Panc1 (cell line): ENCODE measurements around the gene PGLYRP2. TPM values are rescaled to one million over a fixed set of nuclear protein-coding genes. Genes with fewer than 3 reads are reported as not detected.

Experiments used
- ATAC-seq: fragments of 200-7000 bp; cut with Tn5 transposase; 2 replicates; pipeline ENCODE4 v1.9.1; 2020; ENCODE audit warnings: mild to moderate bottlenecking, moderate library complexity
- BruUV-seq: library from RNA; stranded (reverse); fragments of 400-500 nt; replicated peaks from 2 replicates; lab custom pipeline; 2021; lab: Mats Ljungman, UMichigan
- CTCF ChIA-PET: fragments of 300-600 bp; sonication (Branson Sonifier 250); formaldehyde crosslinking; loops from one replicate; lab custom pipeline; 2022; ENCODE audit warnings: antibody characterized with exemption; lab: Charles Lee
- POLR2A ChIA-PET: fragments of 300-600 bp; sonication (Branson Sonifier 250); formaldehyde crosslinking; loops from one replicate; lab custom pipeline; 2022; ENCODE audit warnings: antibody characterized with exemption; lab: Charles Lee
- DNase-seq: peaks from one replicate; pipeline ENCODE4 v3.0.0-alpha.2; 2010; ENCODE audit warnings: low read depth, low spot score
- H3K27ac ChIP-seq: 2 replicates; pipeline ENCODE4 v1.5.1; 2011; ENCODE audit warnings: mild to moderate bottlenecking, low read length, inconsistent platforms
- H3K27me3 ChIP-seq: fragments of 200-500 bp; sonication (Bioruptor generic); 2 replicates; pipeline ENCODE4 v1.6.0; 2014; ENCODE audit warnings: low read length, inconsistent platforms; ENCODE audit not compliant: control insufficient read depth, insufficient read depth
- H3K36me3 ChIP-seq: fragments of 200-500 bp; sonication (Bioruptor generic); 2 replicates; pipeline ENCODE4 v1.5.1; 2014; ENCODE audit warnings: inconsistent platforms, mild to moderate bottlenecking, low read length, moderate library complexity; ENCODE audit not compliant: control insufficient read depth, insufficient read depth
- H3K4me1 ChIP-seq: 2 replicates; pipeline ENCODE4 v1.5.1; 2011; ENCODE audit warnings: inconsistent platforms, mild to moderate bottlenecking, low read length, moderate library complexity; ENCODE audit not compliant: control insufficient read depth, insufficient read depth
- H3K4me3 ChIP-seq, 2 experiments: 2 replicates each; pipeline ENCODE4 v1.5.1; 2011 to 2012; ENCODE audit warnings: low read depth in 2 of 2, low read length in 2 of 2, mild to moderate bottlenecking in 2 of 2, inconsistent platforms in 1 of 2, moderate library complexity in 1 of 2
- H3K9me3 ChIP-seq: fragments of 200-500 bp; sonication (Bioruptor generic); 2 replicates; pipeline ENCODE4 v1.5.1; 2014; ENCODE audit warnings: low read depth, mild to moderate bottlenecking, inconsistent platforms, low read length, moderate library complexity; ENCODE audit not compliant: control insufficient read depth, insufficient read depth
- CTCF ChIP-seq: fragments of 450-650 bp; IDR thresholded peaks from 2 replicates; pipeline ENCODE4 v1.5.1; 2017; ENCODE audit warnings: mild to moderate bottlenecking
- POLR2AphosphoS5 ChIP-seq: IDR thresholded peaks from 2 replicates; pipeline ENCODE4 v1.6.1; 2012; ENCODE audit warnings: mild to moderate bottlenecking, low read depth, low read length, moderate library complexity
- SIN3A ChIP-seq: IDR thresholded peaks from 2 replicates; pipeline ENCODE4 v1.6.1; 2012; ENCODE audit warnings: low read depth, mild to moderate bottlenecking, low read length, moderate library complexity, borderline replicate concordance; ENCODE audit not compliant: insufficient read depth
- TCF7L2 ChIP-seq: IDR thresholded peaks from 2 replicates; pipeline ENCODE4 v1.6.1; 2011; ENCODE audit warnings: mild to moderate bottlenecking, low read depth, low read length, inconsistent platforms
- in situ Hi-C: cut with HindIII; loops from 2 replicates; pipeline ENCODE4 v1.10.0; 2016; ENCODE audit warnings: low sequenced_read_pairs, low pct_unique_long_range_greater_than_20kb
- intact Hi-C: fragments of 100-400 bp; cut with micrococcal nuclease; formaldehyde crosslinking; loops from one replicate; pipeline ENCODE4 v1.10.0; 2022; ENCODE audit not compliant: unreplicated experiment
- total RNA-seq: library from RNA; stranded (reverse); gene quantifications from one replicate; pipeline ENCODE4 v1.2.1, GENCODE V29; 2021; ENCODE audit not compliant: unreplicated experiment
- TF ChIP-seq, protein P1 (sequence below), 2 experiments: IDR thresholded peaks; 2 replicates each; pipeline ENCODE4 v1.6.1; 2011 to 2012; ENCODE audit warnings: low read depth in 2 of 2, control low read depth in 1 of 2, low read length in 1 of 2, mild to moderate bottlenecking in 1 of 2, moderate library complexity in 1 of 2; ENCODE audit not compliant: insufficient read depth in 1 of 2

PGLYRP2 gene
- total RNA-seq, 1 experiment from 2014 or later = not detected

DNA sequence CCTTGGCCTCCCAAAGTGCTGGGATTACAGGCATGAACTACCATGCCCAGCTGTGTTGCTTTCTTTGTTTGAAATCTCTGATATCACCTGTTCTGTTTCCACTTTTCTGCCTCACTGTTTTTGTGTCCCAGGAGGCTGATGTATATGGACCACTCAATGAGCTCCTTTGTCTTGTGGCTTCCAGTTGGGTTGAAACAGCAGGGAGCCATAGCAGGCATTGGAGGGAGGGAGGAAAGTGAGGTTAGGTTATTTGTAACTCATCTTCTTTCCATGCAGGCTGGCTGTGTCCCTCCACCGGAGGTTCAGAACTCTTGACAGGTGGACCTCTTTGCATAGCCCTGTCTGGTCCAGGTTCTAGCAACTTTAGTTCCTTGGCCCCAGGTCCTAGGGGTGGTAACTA is 23.0 kb upstream of the PGLYRP2 start:
- intact Hi-C loops = no loop called here
- ChIA-PET POLR2A (no interaction called here), CTCF (interaction anchor here (0.7 kb wide), 1 partner anchor 148 kb away, joined by 7 read pairs; no protein-coding TSS in a partner anchor)
- TF ChIP-seq, protein P1, sequence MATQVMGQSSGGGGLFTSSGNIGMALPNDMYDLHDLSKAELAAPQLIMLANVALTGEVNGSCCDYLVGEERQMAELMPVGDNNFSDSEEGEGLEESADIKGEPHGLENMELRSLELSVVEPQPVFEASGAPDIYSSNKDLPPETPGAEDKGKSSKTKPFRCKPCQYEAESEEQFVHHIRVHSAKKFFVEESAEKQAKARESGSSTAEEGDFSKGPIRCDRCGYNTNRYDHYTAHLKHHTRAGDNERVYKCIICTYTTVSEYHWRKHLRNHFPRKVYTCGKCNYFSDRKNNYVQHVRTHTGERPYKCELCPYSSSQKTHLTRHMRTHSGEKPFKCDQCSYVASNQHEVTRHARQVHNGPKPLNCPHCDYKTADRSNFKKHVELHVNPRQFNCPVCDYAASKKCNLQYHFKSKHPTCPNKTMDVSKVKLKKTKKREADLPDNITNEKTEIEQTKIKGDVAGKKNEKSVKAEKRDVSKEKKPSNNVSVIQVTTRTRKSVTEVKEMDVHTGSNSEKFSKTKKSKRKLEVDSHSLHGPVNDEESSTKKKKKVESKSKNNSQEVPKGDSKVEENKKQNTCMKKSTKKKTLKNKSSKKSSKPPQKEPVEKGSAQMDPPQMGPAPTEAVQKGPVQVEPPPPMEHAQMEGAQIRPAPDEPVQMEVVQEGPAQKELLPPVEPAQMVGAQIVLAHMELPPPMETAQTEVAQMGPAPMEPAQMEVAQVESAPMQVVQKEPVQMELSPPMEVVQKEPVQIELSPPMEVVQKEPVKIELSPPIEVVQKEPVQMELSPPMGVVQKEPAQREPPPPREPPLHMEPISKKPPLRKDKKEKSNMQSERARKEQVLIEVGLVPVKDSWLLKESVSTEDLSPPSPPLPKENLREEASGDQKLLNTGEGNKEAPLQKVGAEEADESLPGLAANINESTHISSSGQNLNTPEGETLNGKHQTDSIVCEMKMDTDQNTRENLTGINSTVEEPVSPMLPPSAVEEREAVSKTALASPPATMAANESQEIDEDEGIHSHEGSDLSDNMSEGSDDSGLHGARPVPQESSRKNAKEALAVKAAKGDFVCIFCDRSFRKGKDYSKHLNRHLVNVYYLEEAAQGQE (IDR thresholded peaks at IDR 0.05; ENCODE audit: insufficient read depth in 1 of 2, low read depth in 2 of 2, low read length in 1 of 2) = no peak
- no peak for TF ChIP-seq CTCF
- no peak for TF ChIP-seq POLR2AphosphoS5
- TF ChIP-seq TCF7L2 = no peak
- TF ChIP-seq SIN3A = no peak
- H3K4me3 ChIP-seq = no peak overlapping the region
- H3K36me3 ChIP-seq = no peaks in the 10 kb centered on the region
- H3K4me1 ChIP-seq = no peaks in the 10 kb centered on the region
- no peak overlapping the region for H3K27ac ChIP-seq
- no peaks in the 10 kb centered on the region for H3K9me3 ChIP-seq
- no peak for ATAC-seq
- in situ Hi-C loops = no loop called here
- BruUV-seq = no TSS peak
- no peaks in the 10 kb centered on the region for H3K27me3 ChIP-seq
- DNase-seq = no peak

GRCh38 chr19:15501596-15501995 is 22.3 kb upstream of the PGLYRP2 start:
- DNase-seq = no peak
- Histone ChIP-seq H3K27me3 (no peaks in the 10 kb centered on the region), H3K9me3 (no peaks in the 10 kb centered on the region), H3K4me3 (no peak overlapping the region), H3K36me3 (no peaks in the 10 kb centered on the region), H3K4me1 (no peaks in the 10 kb centered on the region), H3K27ac (no peak overlapping the region)
- POLR2A ChIA-PET = no interaction called here
- CTCF ChIA-PET = interaction anchor here (0.7 kb wide), 1 partner anchor 148 kb away, joined by 7 read pairs; no protein-coding TSS in a partner anchor
- in situ Hi-C loops = no loop called here
- BruUV-seq = no TSS peak
- intact Hi-C loops = no loop called here
- no peak for TF ChIP-seq TCF7L2
- no peak for TF ChIP-seq POLR2AphosphoS5
- TF ChIP-seq, protein P1 (IDR thresholded peaks at IDR 0.05; ENCODE audit: insufficient read depth in 1 of 2, low read depth in 2 of 2, low read length in 1 of 2) = no peak
- no peak for TF ChIP-seq CTCF
- TF ChIP-seq SIN3A = no peak
- ATAC-seq = no peak
